Breast epithelium (tissue), 3 donors: ENCODE data around the gene SUCLG2.

Experiments
- CTCF ChIP-seq, 3 donors: fragments of 450-650 bp; IDR thresholded peaks; one replicate each; pipeline ENCODE4 v1.5.1; 2016 to 2017; ENCODE audit warnings: antibody characterized with exemption in 3 of 3, mild to moderate bottlenecking in 3 of 3, moderate library complexity in 3 of 3
- POLR2A ChIP-seq: fragments of 450-650 bp; IDR thresholded peaks from one replicate; pipeline ENCODE4 v1.6.1; 2016; ENCODE audit warnings: antibody characterized with exemption, mild to moderate bottlenecking, moderate library complexity
- POLR2AphosphoS5 ChIP-seq, 3 donors: sonication (generic); formaldehyde crosslinking; IDR thresholded peaks; one replicate each; pipeline ENCODE4 v1.6.1; 2017; ENCODE audit warnings: antibody characterized with exemption in 3 of 3

GRCh38 chr3:67447393-67447792, 207.0 kb downstream of the SUCLG2 start:
- TF ChIP-seq CTCF (IDR thresholded peaks at IDR 0.05), result no peak
- no peak for TF ChIP-seq POLR2A
- no peak for TF ChIP-seq POLR2AphosphoS5 (IDR thresholded peaks at IDR 0.05)
